HG02678 (cell line): ENCODE measurements around the gene RAB4B.
"Not testable (repeated sequence)": the region's sequence is repeated elsewhere in the genome, so short reads cannot be mapped to it uniquely, and the experiment has no call there.

Experiments used
- ATAC-seq: cut with Tn5 transposase; IDR thresholded peaks from one replicate; pipeline ENCODE4 v1.9.1; 2021; ENCODE audit warnings: mild to moderate bottlenecking, moderate library complexity; ENCODE audit not compliant: unreplicated experiment

The RAB4B gene

GRCh38 chr19:40777937-40778705 is at the start of gene RAB4B:
TSS of gene RAB4B (plus strand) at chr19:40778247. CDS start at chr19:40778376, 129 bp downstream.
- ATAC-seq, result peak; percentile 65

GRCh38 chr19:40730065-40730464 is 48.0 kb upstream of the RAB4B start:
- ATAC-seq, result not testable (repeated sequence)

- ATAC-seq, result not testable (repeated sequence)
Measured at GRCh38 chr19:40732304-40732703, 45.7 kb upstream of the RAB4B start.

- ATAC-seq, result no peak
Measured at GRCh38 chr19:40733149-40733548, 44.9 kb upstream of the RAB4B start.

GRCh38 chr19:40735013-40735771 is 42.9 kb upstream of the RAB4B start:
- ATAC-seq, result no peak

GRCh38 chr19:40736661-40737060 is 41.4 kb upstream of the RAB4B start:
- no peak for ATAC-seq

- no peak for ATAC-seq
Measured at GRCh38 chr19:40737102-40737644, 40.9 kb upstream of the RAB4B start.

- no peak for ATAC-seq
Measured at GRCh38 chr19:40739030-40739839, 38.8 kb upstream of the RAB4B start.

- no peak for ATAC-seq
Measured at GRCh38 chr19:40739871-40740703, 38.0 kb upstream of the RAB4B start.

GRCh38 chr19:40740747-40741146 is 37.3 kb upstream of the RAB4B start:
- no peak for ATAC-seq

GRCh38 chr19:40741527-40742390 is 36.3 kb upstream of the RAB4B start:
- no peak for ATAC-seq

- ATAC-seq, result no peak
Measured at GRCh38 chr19:40742477-40742876, 35.6 kb upstream of the RAB4B start.

GRCh38 chr19:40742886-40743285 is 35.2 kb upstream of the RAB4B start:
- no peak for ATAC-seq

- ATAC-seq, result no peak
Measured at GRCh38 chr19:40743926-40744325, 34.1 kb upstream of the RAB4B start.

- no peak for ATAC-seq
Measured at GRCh38 chr19:40744554-40745401, 33.3 kb upstream of the RAB4B start.

GRCh38 chr19:40745402-40745780 is 32.7 kb upstream of the RAB4B start:
- no peak for ATAC-seq

- no peak for ATAC-seq
Measured at GRCh38 chr19:40747536-40747935, 30.5 kb upstream of the RAB4B start.
